GM19467 (cell line): ENCODE results near the gene PDIA4.
"Not testable (repeated sequence)": the region's sequence is repeated elsewhere in the genome, so short reads cannot be mapped to it uniquely, and the experiment has no call there.

Experiments used
- ATAC-seq: cut with Tn5 transposase; IDR thresholded peaks from one replicate; pipeline ENCODE4 v1.9.1; 2021; ENCODE audit warnings: mild to moderate bottlenecking, moderate library complexity; ENCODE audit not compliant: unreplicated experiment

Gene PDIA4

GRCh38 chr7:149036676-149037075, 8.4 kb upstream of the PDIA4 start:
- ATAC-seq = no peak

- ATAC-seq = no peak
Observed at GRCh38 chr7:149031353-149031910, 3.1 kb upstream of the PDIA4 start.

- ATAC-seq = not testable (repeated sequence)
Observed at GRCh38 chr7:149030439-149030838, 2.1 kb upstream of the PDIA4 start.

GRCh38 chr7:149027611-149028345, 527 bp downstream of the PDIA4 start:
- no peak for ATAC-seq

- no peak for ATAC-seq
Observed at GRCh38 chr7:149027055-149027454, 1.2 kb downstream of the PDIA4 start.

GRCh38 chr7:149023662-149024061, 4.6 kb downstream of the PDIA4 start:
- no peak for ATAC-seq

- ATAC-seq = no peak
Observed at GRCh38 chr7:149022756-149023360, 5.4 kb downstream of the PDIA4 start.

- no peak for ATAC-seq
Observed at GRCh38 chr7:149021725-149022062, 6.6 kb downstream of the PDIA4 start.

GRCh38 chr7:149020483-149020882, 7.8 kb downstream of the PDIA4 start:
- no peak for ATAC-seq

GRCh38 chr7:149016876-149017275, 11.4 kb downstream of the PDIA4 start:
- ATAC-seq = no peak

GRCh38 chr7:149014309-149014708, 14.0 kb downstream of the PDIA4 start:
- no peak for ATAC-seq

GRCh38 chr7:149013876-149014275, 14.4 kb downstream of the PDIA4 start:
- no peak for ATAC-seq

GRCh38 chr7:149012730-149013129, 15.6 kb downstream of the PDIA4 start:
- not testable (repeated sequence) for ATAC-seq

GRCh38 chr7:149011491-149011890, 16.8 kb downstream of the PDIA4 start:
- ATAC-seq = no peak

GRCh38 chr7:149010451-149010850, 17.9 kb downstream of the PDIA4 start:
- ATAC-seq = no peak

GRCh38 chr7:149009527-149009926, 18.8 kb downstream of the PDIA4 start:
- no peak for ATAC-seq

GRCh38 chr7:149007611-149008010, 20.7 kb downstream of the PDIA4 start:
- ATAC-seq = no peak

- ATAC-seq = no peak
Observed at GRCh38 chr7:149007146-149007545, 21.2 kb downstream of the PDIA4 start.

- no peak for ATAC-seq
Observed at GRCh38 chr7:149006345-149006725, 22.0 kb downstream of the PDIA4 start.

- peak; percentile 64 for ATAC-seq
Observed at GRCh38 chr7:149005427-149006344, 22.6 kb downstream of the PDIA4 start.
